ENCODE measurements around the gene ERCC5. TPM values are rescaled to one million over a fixed set of nuclear protein-coding genes. Genes with fewer than 3 reads are reported as not detected.
A peak's percentile ranks its signal among the peaks of the same experiment; 100 is the strongest.

Gene ERCC5
- polyA plus RNA-seq, 1 donor (not counting 4 experiments of a cell fraction or from before 2014, with no cell fraction given), result 40.3 TPM

DNA sequence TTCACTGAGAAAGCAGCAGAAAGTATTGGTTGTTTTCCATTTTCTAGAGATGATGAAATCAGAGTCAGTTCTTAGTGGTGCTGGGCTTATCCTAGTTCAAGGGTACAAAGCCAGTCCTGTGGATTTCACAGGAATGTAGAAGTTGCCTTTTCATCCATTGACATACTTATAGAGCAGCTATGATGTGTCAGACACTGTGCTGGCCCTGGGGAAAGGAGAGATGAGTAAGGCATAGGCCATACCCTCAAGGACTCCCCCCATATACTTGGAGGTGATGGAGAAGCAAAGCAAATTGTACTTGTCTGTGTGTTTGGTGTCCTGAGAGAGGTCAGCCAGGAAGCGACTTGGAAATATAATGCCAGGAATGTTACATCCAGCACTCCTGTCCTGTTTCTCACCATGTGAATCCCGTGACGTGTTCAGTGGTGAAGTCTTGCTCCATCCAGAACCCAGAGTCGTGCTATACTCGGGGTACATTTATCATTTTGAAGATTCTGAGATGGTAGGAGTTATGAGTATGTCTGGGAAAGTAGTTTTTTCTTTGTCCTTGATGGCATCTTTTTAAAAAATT, 22.6 kb downstream of the ERCC5 start:
- DNase-seq (ENCODE audit: low read depth, low spot score) (no peak), FAIRE-seq (no peak)
- TF ChIP-seq EZH2 (IDR thresholded peaks at IDR 0.05; ENCODE audit: low read length), result no peak
- TF ChIP-seq, protein P1, sequence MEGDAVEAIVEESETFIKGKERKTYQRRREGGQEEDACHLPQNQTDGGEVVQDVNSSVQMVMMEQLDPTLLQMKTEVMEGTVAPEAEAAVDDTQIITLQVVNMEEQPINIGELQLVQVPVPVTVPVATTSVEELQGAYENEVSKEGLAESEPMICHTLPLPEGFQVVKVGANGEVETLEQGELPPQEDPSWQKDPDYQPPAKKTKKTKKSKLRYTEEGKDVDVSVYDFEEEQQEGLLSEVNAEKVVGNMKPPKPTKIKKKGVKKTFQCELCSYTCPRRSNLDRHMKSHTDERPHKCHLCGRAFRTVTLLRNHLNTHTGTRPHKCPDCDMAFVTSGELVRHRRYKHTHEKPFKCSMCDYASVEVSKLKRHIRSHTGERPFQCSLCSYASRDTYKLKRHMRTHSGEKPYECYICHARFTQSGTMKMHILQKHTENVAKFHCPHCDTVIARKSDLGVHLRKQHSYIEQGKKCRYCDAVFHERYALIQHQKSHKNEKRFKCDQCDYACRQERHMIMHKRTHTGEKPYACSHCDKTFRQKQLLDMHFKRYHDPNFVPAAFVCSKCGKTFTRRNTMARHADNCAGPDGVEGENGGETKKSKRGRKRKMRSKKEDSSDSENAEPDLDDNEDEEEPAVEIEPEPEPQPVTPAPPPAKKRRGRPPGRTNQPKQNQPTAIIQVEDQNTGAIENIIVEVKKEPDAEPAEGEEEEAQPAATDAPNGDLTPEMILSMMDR (optimal IDR thresholded peaks at IDR 0.05 in 1 of 3, IDR thresholded peaks at IDR 0.05 in 1 of 3, conservative IDR thresholded peaks at IDR 0.05 in 1 of 3; ENCODE audit: extremely low read depth in 1 of 3, insufficient read depth in 2 of 3, low read length in 3 of 3), result no peak
- H3K4me3 ChIP-seq (ENCODE audit: control insufficient read depth in 2 of 3, extremely low read depth in 1 of 3, insufficient read depth in 2 of 3, low read depth in 1 of 3, low read length in 3 of 3), result no peak overlapping the region
- H3K79me2 ChIP-seq (ENCODE audit: control insufficient read depth, insufficient read depth, low read length), result peaks cover 4% of the 10 kb centered on the region
- H2AFZ ChIP-seq (ENCODE audit: control insufficient read depth, low read length), result no peak overlapping the region
- H3K9ac ChIP-seq (ENCODE audit: control insufficient read depth, extremely low read depth, insufficient read depth, low read length), result no peak overlapping the region
- peaks cover 5% of the 10 kb centered on the region for H3K4me1 ChIP-seq (ENCODE audit: control insufficient read depth, extremely low read depth, insufficient read depth, low read length)
- H3K27ac ChIP-seq (ENCODE audit: control insufficient read depth, insufficient read depth, low read length), result no peak overlapping the region
- no peaks in the 10 kb centered on the region for H3K27me3 ChIP-seq (ENCODE audit: control insufficient read depth, extremely low read depth, insufficient read depth, low read length)
- H4K20me1 ChIP-seq (ENCODE audit: control insufficient read depth, extremely low read depth, insufficient read depth, low read length), result no peaks in the 10 kb centered on the region
- no peaks in the 10 kb centered on the region for H3K9me3 ChIP-seq (ENCODE audit: control insufficient read depth, low read depth, low read length)
- H3K36me3 ChIP-seq (ENCODE audit: control insufficient read depth in 2 of 2, extremely low read depth in 1 of 2, insufficient read depth in 2 of 2, low read length in 2 of 2), result peaks cover 33 to 36% of the 10 kb centered on the region in 2 experiments
- no peaks in the 10 kb centered on the region for H3K9me1 ChIP-seq (ENCODE audit: control insufficient read depth, extremely low read depth, insufficient read depth, low read length)
- dilution Hi-C loops (cut with MboI; ENCODE audit: extremely low pct_ligation_motif_present, low sequenced_read_pairs), result no loop called here
- H3K4me2 ChIP-seq (ENCODE audit: control insufficient read depth, extremely low read depth, insufficient read depth, low read depth, low read length), result no peak overlapping the region

DNA sequence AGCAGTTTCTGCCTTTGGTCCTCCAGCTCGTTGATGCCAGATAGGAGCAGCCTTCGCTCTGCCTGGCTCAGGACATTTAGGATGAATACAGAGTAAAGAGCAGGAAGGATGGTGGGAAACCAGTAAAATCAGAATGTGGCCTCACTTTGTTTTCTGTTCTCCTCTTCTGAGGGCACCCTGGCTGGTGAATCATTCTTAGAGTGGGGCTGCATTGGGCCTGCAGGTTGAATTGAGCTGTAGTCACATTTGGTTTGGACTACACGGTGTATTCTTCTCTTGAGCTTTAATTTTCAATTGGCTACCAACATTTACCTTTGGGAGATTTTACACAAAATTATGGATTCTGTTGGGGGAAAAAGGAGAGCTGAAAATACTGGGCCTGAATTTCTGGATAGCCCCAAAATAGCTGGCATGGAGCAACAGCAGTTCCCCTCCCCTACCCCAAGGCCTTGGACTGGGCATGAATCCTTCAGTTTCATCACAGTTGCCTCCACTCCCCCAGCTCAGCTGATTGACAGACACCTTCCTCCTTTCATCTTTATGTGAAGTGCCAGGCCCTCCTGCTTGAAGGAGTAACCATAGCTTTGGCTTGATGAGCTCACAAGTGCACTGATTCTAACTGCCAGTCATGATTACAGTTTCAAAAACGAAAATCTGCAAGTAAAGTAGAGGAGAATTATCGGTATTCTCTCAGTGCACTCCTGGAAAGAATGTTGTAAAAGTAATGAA, 24.3 kb downstream of the ERCC5 start:
- no peak overlapping the region for H3K4me3 ChIP-seq (ENCODE audit: control insufficient read depth in 2 of 3, extremely low read depth in 1 of 3, insufficient read depth in 2 of 3, low read depth in 1 of 3, low read length in 3 of 3)
- no peak for DNase-seq (ENCODE audit: low read depth, low spot score)
- H3K79me2 ChIP-seq (ENCODE audit: control insufficient read depth, insufficient read depth, low read length), result peaks cover 4% of the 10 kb centered on the region
- H3K4me1 ChIP-seq (ENCODE audit: control insufficient read depth, extremely low read depth, insufficient read depth, low read length), result peaks cover 10% of the 10 kb centered on the region
- no peak overlapping the region for H2AFZ ChIP-seq (ENCODE audit: control insufficient read depth, low read length)
- H4K20me1 ChIP-seq (ENCODE audit: control insufficient read depth, extremely low read depth, insufficient read depth, low read length), result no peaks in the 10 kb centered on the region
- dilution Hi-C loops (cut with MboI; ENCODE audit: extremely low pct_ligation_motif_present, low sequenced_read_pairs), result no loop called here
- no peaks in the 10 kb centered on the region for H3K9me3 ChIP-seq (ENCODE audit: control insufficient read depth, low read depth, low read length)
- TF ChIP-seq, protein P1 (optimal IDR thresholded peaks at IDR 0.05 in 1 of 3, IDR thresholded peaks at IDR 0.05 in 1 of 3, conservative IDR thresholded peaks at IDR 0.05 in 1 of 3; ENCODE audit: extremely low read depth in 1 of 3, insufficient read depth in 2 of 3, low read length in 3 of 3), result peak in 1 of 3 experiments; percentile 1
- no peak for TF ChIP-seq EZH2 (IDR thresholded peaks at IDR 0.05; ENCODE audit: low read length)
- no peak for FAIRE-seq
- H3K27me3 ChIP-seq (ENCODE audit: control insufficient read depth, extremely low read depth, insufficient read depth, low read length), result no peaks in the 10 kb centered on the region
- H3K9ac ChIP-seq (ENCODE audit: control insufficient read depth, extremely low read depth, insufficient read depth, low read length), result no peak overlapping the region
- no peak overlapping the region for H3K4me2 ChIP-seq (ENCODE audit: control insufficient read depth, extremely low read depth, insufficient read depth, low read depth, low read length)
- peaks cover 28 to 34% of the 10 kb centered on the region in 2 experiments for H3K36me3 ChIP-seq (ENCODE audit: control insufficient read depth in 2 of 2, extremely low read depth in 1 of 2, insufficient read depth in 2 of 2, low read length in 2 of 2)
- H3K27ac ChIP-seq (ENCODE audit: control insufficient read depth, insufficient read depth, low read length), result no peak overlapping the region
- H3K9me1 ChIP-seq (ENCODE audit: control insufficient read depth, extremely low read depth, insufficient read depth, low read length), result no peaks in the 10 kb centered on the region

Data from keratinocyte (primary cell).